Gastroesophageal sphincter (tissue), 3 donors: ENCODE measurements around the gene C10orf62.

Source experiments
- CTCF ChIP-seq, 4 experiments: fragments of 200-600 bp in 2 of 4; fragments of 450-650 bp in 2 of 4; sonication (generic) in 1 of 4; IDR thresholded peaks; one replicate each; pipeline ENCODE4 v1.5.1; 2017 to 2019; ENCODE audit warnings: antibody characterized with exemption in 4 of 4, mild to moderate bottlenecking in 2 of 4, moderate library complexity in 2 of 4
- EP300 ChIP-seq: sonication (generic); formaldehyde crosslinking; IDR thresholded peaks from one replicate; pipeline ENCODE4 v1.6.1; 2017; ENCODE audit warnings: antibody characterized with exemption, mild to moderate bottlenecking
- POLR2AphosphoS5 ChIP-seq: sonication (generic); formaldehyde crosslinking; IDR thresholded peaks from one replicate; pipeline ENCODE4 v1.6.1; 2017; ENCODE audit warnings: antibody characterized with exemption

- no peak for TF ChIP-seq EP300
- TF ChIP-seq CTCF (IDR thresholded peaks at IDR 0.05) = no peak
- no peak for TF ChIP-seq POLR2AphosphoS5
Observed at GRCh38 chr10:97540669-97541500, 48.6 kb upstream of the C10orf62 start.
